NCI-H226 (cell line): ENCODE results near the gene KCNJ15.
A peak's percentile ranks its signal among the peaks of the same experiment; 100 is the strongest.

Experiments
- DNase-seq: peaks from one replicate; pipeline ENCODE4 v3.0.0-alpha.2; 2015

KCNJ15 gene

DNA sequence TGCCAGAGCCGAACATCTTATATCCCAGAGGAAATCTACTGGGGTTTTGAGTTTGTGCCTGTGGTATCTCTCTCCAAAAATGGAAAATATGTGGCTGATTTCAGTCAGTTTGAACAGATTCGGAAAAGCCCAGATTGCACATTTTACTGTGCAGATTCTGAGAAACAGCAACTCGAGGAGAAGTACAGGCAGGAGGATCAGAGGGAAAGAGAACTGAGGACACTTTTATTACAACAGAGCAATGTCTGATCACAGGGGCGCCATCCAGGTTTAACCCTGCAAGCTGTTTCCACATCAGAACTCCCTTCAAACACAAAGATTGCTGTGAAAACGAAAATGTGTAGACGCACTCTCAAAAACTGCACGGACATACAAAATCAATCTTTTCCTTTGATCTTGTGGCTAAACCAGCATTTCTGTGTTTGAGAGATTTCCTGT lies 43.4 kb downstream of the KCNJ15 start:
- no peak for DNase-seq

DNA sequence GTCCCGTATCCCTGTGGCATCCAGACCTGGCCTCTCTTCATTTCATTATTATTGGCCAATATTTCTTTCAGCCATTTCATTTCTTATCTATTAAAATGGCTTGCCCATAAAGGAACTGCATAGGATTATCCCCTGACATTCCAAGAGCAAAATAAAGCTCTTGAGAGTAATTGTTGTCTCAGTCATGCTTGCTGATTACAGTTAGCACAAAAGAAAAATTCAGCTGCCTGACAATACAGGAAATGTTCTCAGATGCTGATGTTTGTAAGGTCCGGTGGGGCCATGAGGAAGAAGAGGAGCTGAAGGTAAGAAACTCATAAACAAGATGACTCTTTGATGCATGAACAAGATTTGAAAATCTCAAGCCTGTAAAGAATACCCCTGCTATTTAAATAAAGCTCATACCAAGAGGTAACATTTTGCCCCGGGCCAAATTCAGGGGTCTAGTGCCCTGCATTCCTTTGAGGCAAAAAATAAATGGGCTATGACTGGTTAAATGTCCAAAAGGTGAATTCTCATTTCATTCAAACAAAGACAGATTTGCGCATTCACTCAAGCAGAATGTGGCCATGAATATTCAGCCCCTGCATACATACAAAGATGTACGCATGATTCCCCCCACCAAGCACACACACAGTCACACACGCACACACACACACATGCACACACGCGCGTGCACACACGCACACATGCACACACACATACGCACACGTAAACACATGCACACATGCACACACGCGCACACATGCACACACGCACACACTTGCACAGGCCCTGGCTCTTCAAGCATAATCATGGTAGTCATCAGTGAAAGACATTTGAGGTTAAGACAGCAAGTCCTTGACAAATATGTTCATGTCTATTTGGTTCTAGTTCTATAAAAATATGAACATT lies 44.8 kb downstream of the KCNJ15 start:
- no peak for DNase-seq

DNA sequence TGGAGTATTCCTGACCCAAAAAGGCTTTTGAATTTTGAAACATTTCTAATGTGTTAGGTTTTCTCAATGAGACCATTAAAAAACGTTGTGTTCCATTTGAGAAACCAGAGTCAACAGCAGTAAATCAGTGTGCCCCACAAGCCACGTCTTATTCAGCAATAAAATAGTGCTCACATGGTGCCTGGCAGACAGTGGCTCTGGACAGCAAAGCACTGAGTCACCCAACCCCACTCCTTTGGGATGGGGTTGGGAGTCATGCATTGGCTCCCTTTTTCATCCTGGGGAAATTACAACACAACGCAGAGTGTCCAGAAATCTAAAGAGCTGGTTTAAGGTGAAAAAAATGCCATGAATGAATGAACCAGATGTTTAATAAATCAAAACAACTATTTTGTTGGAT lies 46.5 kb downstream of the KCNJ15 start:
- DNase-seq = peak; percentile 88

DNA sequence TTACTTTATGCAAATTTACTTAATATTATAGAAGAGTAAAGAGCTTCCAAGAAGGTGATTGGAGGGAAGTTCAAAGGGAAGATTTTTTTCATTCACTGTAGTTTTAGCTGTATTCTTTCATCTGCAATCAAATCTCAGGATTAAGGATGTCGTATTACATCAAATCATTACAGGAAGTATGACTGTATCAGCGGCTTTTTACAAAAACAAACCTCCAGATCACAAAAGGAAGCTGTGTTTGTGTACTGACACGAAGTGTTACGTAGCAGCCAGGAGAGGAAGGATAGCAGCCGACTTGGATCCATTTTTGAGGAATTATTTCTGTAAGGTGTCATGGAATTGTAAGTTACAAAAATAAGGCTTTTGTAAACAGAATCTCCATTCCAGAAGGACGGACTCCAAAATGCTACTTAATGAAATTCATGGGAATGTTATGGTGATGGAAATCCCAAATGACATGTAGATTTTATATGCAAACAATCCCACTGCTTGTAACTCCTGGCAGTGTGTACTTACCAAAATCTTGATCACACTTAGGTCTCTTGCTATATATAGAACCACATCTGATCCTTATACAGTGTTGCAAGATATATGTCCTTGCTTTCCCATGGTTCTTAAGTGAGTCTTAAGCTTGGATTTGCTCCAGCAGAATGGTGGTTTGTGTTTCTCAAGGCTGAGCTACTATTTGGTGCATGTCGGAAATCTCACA lies 49.8 kb downstream of the KCNJ15 start:
- peak; percentile 69 for DNase-seq

DNA sequence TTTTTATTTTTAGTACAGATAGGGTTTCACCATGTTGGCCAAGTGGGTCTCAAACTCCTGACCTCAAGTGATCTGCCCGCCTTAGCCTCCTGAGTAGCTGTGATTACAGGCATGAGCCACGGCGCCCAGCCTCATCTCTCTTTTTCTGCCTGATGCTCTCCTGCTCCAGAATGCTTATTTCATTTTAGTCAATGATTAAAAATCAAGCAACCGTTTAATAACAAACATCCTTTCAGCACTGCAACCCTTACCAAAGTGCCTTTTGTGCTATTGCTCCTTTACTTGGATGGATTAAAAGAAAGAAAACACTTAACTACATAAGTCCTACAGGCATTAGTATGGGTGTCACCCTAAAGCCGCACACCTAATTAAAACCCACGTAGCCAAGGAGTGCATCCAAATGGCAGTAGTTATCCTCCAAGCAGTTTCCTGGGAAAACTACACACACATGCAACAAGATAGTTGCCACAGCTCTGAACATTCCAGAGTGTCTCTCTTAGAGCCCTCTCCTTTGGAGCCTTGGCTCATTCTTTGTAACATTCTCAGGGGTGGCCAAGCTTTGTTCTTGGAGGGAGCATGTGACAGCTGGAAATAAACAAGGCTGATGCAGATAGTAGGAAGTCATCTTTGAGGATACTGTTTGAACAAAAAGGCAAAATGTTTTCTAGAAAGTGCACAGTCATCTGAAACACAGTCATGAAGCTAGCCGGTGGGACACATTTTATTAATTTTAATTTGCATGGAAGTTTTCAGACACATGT lies 51.2 kb downstream of the KCNJ15 start:
- DNase-seq = no peak

DNA sequence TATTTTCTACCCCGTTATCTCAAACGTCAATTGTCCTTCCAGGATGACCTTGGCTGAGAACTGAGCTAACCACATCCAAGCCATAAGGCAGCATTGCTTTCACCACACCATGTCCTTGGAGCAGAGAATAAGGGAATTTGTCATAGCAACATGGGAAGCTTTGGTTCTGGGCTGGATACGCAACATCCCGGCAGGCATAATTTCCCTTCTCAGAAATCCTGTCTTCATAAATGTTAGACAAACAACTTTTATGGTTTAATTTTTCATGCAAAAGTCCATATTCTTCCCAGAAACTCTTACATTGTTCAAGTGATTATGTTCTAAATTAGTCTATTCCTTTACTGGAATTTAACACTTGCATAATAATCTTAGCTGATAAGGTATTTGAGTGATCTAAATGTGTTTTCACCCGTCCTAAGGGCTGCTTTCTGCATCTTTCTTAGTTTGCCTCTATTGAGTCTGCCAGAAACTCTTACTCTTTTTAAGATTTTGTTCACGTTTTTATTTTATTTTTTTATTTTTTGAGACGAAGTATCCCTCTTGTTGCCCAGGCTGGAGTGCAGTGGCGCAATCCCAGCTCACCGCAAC lies 51.8 kb downstream of the KCNJ15 start:
- no peak for DNase-seq

- DNase-seq = peak; percentile 22
Measured at GRCh38 chr21:38310646-38311485, 54.1 kb downstream of the KCNJ15 start.

DNA sequence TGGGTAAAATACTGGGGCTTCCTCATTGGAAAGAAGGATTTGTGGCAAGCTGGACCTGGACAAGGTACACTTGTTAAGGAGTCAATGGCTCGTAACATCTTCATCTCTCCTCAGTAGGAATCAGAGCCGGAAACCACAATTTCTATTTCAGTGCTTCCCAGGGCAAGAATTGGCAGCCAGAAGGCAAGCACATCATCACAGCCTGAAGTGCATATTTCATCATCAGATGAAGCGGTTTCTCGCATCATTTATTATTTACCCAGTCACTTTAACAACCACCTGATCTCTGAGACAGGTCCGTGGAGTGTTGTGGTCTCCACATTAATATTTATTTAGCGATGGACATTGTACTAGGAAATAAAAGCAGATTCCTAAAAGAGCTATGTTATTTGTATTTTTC lies 55.0 kb downstream of the KCNJ15 start:
- no peak for DNase-seq

DNA sequence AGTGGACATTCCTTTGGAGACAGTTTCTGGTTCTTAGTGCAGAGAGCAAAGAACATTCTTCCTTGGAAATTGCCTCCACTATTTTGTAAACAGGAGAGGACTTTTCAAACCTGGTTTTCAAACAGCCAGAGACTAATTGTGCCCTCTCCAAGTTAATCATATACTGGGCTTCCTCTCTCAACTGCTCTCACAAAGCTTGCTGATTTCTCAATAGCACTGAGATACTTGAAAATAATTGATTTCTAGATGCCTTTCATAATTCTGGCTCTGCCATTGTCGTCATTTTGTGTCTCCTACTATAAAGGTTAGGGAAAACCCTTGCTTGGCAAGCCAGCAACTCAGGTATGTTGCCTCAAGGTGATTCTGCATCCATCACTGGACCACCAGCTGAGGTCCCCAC lies 56.0 kb downstream of the KCNJ15 start:
- no peak for DNase-seq

DNA sequence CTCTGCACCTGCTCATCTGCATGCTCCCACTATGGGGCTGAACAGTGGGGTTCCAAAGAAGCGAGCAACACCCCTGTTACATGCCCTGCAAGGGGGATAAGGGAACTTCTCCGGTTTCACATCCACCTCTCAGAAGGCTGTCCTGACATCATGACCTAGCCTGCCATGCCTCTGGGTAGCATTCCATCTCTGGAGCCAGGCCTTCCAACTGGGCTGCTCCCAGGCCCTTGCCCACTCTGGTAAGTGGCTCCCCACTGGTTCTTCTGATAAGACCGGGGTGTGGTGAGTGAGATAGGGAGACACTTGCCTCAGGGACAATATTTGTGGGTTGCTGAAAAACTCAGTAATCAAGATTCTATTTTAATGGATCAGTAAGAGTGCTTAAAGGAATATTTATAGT lies 57.8 kb downstream of the KCNJ15 start:
- no peak for DNase-seq

- no peak for DNase-seq
Measured at GRCh38 chr21:38315122-38315521, 58.3 kb downstream of the KCNJ15 start.

DNA sequence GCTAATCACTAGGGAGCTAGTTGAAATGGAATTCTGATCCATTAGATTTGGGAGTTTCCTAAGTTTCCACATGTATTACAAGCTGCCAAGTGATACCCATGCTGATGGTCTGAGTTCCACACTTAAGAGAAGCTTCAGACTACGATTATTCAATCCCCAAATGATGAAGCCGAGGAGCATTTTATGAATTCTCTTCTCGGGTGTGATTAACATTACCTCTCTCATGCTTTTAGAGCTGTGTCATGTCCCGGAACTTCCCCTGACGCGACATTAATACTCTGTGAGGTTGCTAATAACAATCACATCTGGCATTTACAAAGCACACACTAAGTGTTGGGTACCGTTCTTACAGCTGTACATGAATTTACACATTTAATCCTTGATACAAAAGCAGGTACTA lies 63.0 kb downstream of the KCNJ15 start:
- peak; percentile 12 for DNase-seq

DNA sequence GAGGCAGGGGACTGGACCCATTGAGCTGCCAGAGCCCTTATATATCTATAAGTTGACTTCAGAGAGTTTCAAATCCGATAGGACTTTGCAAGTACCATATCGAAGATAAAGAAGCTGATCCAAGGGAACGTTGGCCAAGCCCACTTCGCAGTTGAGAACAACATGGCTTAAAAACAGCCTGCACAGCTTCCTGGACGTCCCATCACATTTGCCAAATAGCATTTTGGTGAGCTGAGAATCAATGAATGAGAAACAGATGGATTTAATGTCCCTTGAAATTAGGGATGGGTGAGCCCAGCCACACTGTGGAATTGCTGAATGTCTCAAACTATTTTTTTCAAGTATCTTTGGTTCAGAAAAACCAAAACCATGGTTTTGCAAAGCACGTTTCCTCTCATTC lies 64.8 kb downstream of the KCNJ15 start:
- DNase-seq = no peak

GRCh38 chr21:38322311-38322950 lies 65.6 kb downstream of the KCNJ15 start:
- DNase-seq = no peak

DNA sequence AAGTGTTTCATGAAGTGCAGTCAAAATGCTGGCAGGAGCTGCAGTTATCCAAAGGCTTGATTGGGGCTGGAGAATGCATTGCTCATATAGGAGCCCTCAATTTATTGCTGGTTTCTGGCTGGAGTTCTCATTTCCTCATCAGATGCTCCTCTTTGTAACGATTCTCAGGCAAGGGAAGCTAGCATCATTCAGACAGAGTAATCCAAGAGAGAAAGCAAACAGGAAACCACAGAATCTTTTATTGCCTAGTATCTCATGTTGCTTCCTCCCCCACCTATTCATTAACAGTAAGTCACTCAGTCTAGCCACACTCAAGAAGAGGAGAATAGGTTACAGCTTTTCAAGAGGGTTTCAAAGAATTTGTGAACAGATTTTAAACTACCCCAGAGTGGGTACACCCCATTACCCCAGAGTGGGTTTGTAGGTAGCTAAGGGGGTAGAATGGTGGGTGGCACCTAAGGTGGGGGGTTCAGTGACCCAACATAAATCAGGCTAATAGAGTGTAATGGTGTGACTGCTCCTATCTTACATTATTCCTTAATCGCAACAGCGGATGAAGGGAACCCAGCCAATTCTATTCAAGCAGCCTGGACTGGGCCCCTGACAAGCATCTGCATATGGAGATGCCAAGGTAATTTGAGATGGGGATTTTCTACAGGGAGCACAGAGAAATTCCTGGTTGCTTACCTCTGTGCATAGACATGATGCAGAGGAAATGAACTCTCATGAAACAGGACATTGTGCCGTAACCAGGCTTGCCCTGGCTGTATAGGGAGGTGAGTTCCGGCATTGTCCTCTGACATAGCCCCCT lies 67.1 kb downstream of the KCNJ15 start:
- peak; percentile 86 for DNase-seq

- no peak for DNase-seq
Measured at GRCh38 chr21:38325216-38325615, 68.4 kb downstream of the KCNJ15 start.

- no peak for DNase-seq
Measured at GRCh38 chr21:38325731-38326420, 69.1 kb downstream of the KCNJ15 start.

DNA sequence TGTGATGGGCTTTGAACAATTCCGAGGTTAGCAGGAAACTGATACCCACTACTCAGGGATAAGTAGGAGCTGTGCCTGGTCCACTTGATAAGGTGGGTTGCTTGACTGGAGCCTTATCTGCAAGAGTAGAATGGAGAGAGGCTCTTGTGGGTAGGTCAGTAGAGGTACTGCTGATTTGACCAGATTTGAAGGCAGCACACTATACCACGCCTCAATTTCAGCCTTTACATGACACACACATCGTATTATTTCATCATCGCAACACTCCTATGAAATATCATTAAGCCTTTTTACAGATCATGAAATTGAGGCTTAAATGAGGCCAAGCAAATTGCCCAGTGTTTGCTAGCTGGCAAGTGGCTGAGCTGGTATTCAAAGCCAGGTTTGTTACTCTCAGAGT lies 69.6 kb downstream of the KCNJ15 start:
- DNase-seq = no peak

- DNase-seq = no peak
Measured at GRCh38 chr21:38326899-38327298, 70.1 kb downstream of the KCNJ15 start.

DNA sequence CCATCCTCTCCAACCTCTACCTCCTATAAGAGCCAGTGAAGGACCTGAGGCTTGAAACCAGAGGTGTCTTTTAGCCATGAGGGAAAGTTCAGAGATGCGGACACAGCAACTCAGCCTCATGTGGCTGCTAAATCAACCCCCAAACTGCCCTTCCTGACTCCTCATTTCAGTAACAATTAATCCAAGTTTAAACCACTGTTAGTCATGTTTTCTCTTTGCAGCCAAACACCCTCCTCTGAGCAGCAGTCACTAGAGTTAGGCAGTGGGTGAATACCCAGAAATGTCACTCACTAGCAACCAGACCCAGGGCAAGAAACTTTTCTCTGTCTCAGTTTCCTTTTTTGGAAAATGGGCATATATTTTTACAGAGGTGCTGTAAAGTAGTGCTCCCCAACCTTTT lies 71.2 kb downstream of the KCNJ15 start:
- DNase-seq = no peak
